Kidney epithelial cell (primary cell): Measurements from ENCODE around the gene OR52E2. TPM values are rescaled to one million over a fixed set of nuclear protein-coding genes. Genes with fewer than 3 reads are reported as not detected.

ENCODE experiments used
- DNase-seq: peaks from one replicate; pipeline ENCODE4 v3.0.0-alpha.2; 2010; ENCODE audit warnings: low read depth
- H3K27me3 ChIP-seq: 2 replicates; pipeline ENCODE4 v1.6.0; 2011; ENCODE audit warnings: low read length; ENCODE audit not compliant: control insufficient read depth, insufficient read depth
- H3K36me3 ChIP-seq: 2 replicates; pipeline ENCODE4 v1.5.1; 2011; ENCODE audit warnings: low read length; ENCODE audit not compliant: control insufficient read depth, insufficient read depth
- H3K4me3 ChIP-seq: 2 replicates; pipeline ENCODE4 v1.5.1; 2011; ENCODE audit warnings: low read depth, mild to moderate bottlenecking, control low read depth, low read length
- CTCF ChIP-seq: IDR thresholded peaks from 2 replicates; pipeline ENCODE4 v1.5.1; 2011; ENCODE audit warnings: mild to moderate bottlenecking, moderate library complexity, low read length, control low read depth, inconsistent platforms; ENCODE audit not compliant: insufficient read depth, poor library complexity, severe bottlenecking
- total RNA-seq: library from RNA; depleted of rRNA; stranded (reverse); fragments of >200 nt; gene quantifications from 2 replicates; pipeline ENCODE4 v1.2.3, GENCODE V29; 2015

The OR52E2 gene
- total RNA-seq, 1 donor from 2014 or later, result not detected

DNA sequence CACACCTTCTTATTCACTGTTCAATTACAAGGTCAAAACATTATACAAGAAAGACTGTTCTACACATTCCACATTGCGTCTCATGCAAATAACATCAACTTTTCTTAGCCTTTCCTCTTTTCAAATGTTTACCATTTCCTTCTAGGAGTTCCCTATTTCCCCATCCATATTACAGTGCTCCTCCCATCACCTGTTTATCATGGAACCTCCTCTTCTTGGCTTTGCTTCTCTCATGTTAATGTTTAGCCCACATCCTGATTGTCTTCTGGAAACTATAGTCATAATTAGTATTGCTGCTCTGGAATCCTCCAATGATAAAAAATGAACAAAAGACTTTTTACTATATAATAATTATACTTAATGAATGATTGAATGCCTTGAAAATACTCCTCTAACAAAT is 31.2 kb upstream of the OR52E2 start:
- no peak for TF ChIP-seq CTCF
- Histone ChIP-seq H3K4me3 (no peak overlapping the region), H3K27me3 (no peaks in the 10 kb centered on the region), H3K36me3 (no peaks in the 10 kb centered on the region)
- no peak for DNase-seq

GRCh38 chr11:5088556-5088955 is 29.1 kb upstream of the OR52E2 start:
- no peak for TF ChIP-seq CTCF
- DNase-seq, result no peak
- no peaks in the 10 kb centered on the region for H3K36me3 ChIP-seq

DNA sequence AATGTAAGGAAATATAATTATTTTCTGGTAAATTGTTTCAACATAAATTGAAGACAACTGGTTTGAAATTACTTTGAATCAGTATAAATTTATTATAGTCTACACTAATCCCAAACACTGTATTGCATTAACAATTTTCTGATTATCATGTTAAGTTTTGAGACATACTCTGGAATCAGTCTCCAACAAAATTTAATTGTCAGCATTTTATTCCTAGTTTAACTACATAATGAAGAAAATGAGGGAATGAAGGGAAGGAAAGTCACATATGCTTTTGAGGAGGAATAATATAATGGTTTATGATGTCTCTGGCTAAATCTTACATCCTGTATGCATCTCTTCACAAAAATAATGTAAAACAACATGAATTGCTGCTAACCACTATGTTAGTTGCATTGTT is 24.2 kb upstream of the OR52E2 start:
- no peak for TF ChIP-seq CTCF
- no peaks in the 10 kb centered on the region for H3K27me3 ChIP-seq
- DNase-seq, result no peak
- H3K36me3 ChIP-seq, result no peaks in the 10 kb centered on the region
- H3K4me3 ChIP-seq, result no peak overlapping the region

More at GRCh38 chr11:5088556-5088955, 29.1 kb upstream of the OR52E2 start:
- Histone ChIP-seq H3K4me3 (no peak overlapping the region), H3K27me3 (no peaks in the 10 kb centered on the region)

DNA sequence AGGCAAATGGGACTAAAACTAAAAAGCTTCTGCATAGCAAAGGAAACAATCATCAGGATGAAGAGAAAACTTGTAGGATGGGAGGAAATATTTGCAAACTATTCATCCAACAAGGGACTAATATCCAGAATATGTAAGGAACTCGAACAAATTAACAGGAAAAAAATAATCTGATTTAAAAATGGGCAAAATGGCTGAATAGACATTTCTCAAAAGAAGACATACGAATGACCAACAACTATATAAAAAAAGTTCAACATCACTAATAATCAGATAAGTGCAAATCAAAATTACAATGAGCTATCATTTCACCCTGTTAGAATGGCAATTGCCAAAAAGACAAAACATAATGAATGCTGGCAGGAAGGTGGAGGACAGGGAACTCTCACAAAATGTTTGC is 22.0 kb upstream of the OR52E2 start:
- no peak for DNase-seq
- no peak overlapping the region for H3K4me3 ChIP-seq
- no peak for TF ChIP-seq CTCF
- no peaks in the 10 kb centered on the region for H3K27me3 ChIP-seq
- H3K36me3 ChIP-seq, result no peaks in the 10 kb centered on the region

GRCh38 chr11:5071799-5072198 is 12.4 kb upstream of the OR52E2 start:
- H3K36me3 ChIP-seq, result no peaks in the 10 kb centered on the region
- no peak for DNase-seq
- no peaks in the 10 kb centered on the region for H3K27me3 ChIP-seq
- H3K4me3 ChIP-seq, result no peak overlapping the region
- TF ChIP-seq CTCF, result no peak

DNA sequence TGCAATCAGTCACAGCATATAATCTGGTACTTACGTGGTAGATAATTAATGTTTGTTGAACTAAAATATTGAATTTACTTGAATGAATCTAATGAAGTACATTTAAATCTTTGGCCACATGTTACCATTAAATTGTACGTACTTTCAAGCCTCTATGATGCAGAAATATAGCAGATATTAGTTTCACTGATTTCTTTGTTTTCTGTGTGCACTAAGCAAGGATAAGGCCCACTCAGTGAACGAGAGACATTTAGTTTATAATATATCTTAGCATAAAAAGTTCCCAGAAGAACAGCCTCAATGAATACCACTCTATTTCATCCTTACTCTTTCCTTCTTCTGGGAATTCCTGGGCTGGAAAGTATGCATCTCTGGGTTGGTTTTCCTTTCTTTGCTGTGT is 9.8 kb upstream of the OR52E2 start, which contains the start of gene OR52E1:
OR52E1 (plus strand) TSS at position 301 of the 400 bp plus-strand sequence.
- H3K4me3 ChIP-seq, result no peak within 1 kb of the TSS
- TF ChIP-seq CTCF, result no peak

More for the DNA sequence above, 9.8 kb upstream of the OR52E2 start, which contains the start of gene OR52E1:
- no peak for DNase-seq
- Histone ChIP-seq H3K36me3 (no peaks in the 10 kb centered on the region), H3K27me3 (no peaks in the 10 kb centered on the region)
